NCI-H1930 (cell line): ENCODE results near the gene TFDP2.
"Not testable (repeated sequence)": the region's sequence is repeated elsewhere in the genome, so short reads cannot be mapped to it uniquely, and the experiment has no call there.

ENCODE experiments used
- DNase-seq, 2 experiments: peaks; one replicate each; lab custom pipeline; 2025; lab: John Stamatoyannopoulos, UW

The TFDP2 gene

GRCh38 chr3:142127941-142128658, 21.2 kb downstream of the TFDP2 start:
- no peak for DNase-seq

- DNase-seq = no peak
These were observed 25.1 kb downstream of the TFDP2 start for GRCh38 chr3:142124243-142124642.

- peak in 1 of 2 experiments; percentile 17 for DNase-seq
These were observed 28.6 kb downstream of the TFDP2 start for GRCh38 chr3:142120707-142121106.

GRCh38 chr3:142118911-142119310, 30.4 kb downstream of the TFDP2 start:
- no peak for DNase-seq

GRCh38 chr3:142117056-142117851, 32.1 kb downstream of the TFDP2 start:
- DNase-seq = no peak

GRCh38 chr3:142115867-142116668, 33.3 kb downstream of the TFDP2 start:
- DNase-seq = no peak

GRCh38 chr3:142112601-142113000, 36.7 kb downstream of the TFDP2 start:
- no peak for DNase-seq

- no peak for DNase-seq
These were observed 42.8 kb downstream of the TFDP2 start for GRCh38 chr3:142106548-142106947.

- no peak for DNase-seq
These were observed 43.4 kb downstream of the TFDP2 start for GRCh38 chr3:142105991-142106390.

GRCh38 chr3:142104763-142105162, 44.6 kb downstream of the TFDP2 start:
- no peak for DNase-seq

- no peak for DNase-seq
These were observed 50.4 kb downstream of the TFDP2 start for GRCh38 chr3:142098964-142099363.

GRCh38 chr3:142097099-142097843, 52.1 kb downstream of the TFDP2 start:
- DNase-seq = no peak

- DNase-seq = no peak
These were observed 53.5 kb downstream of the TFDP2 start for GRCh38 chr3:142095841-142096240.

- not testable (repeated sequence) for DNase-seq
These were observed 60.4 kb downstream of the TFDP2 start for GRCh38 chr3:142088925-142089324.

- no peak for DNase-seq
These were observed 60.8 kb downstream of the TFDP2 start for GRCh38 chr3:142088522-142088921.

GRCh38 chr3:142087676-142088075, 61.7 kb downstream of the TFDP2 start:
- DNase-seq = no peak

- DNase-seq = no peak
These were observed 62.7 kb downstream of the TFDP2 start for GRCh38 chr3:142086581-142087090.

- DNase-seq = no peak
These were observed 68.2 kb downstream of the TFDP2 start for GRCh38 chr3:142081178-142081577.

GRCh38 chr3:142077859-142078500, 71.4 kb downstream of the TFDP2 start:
- no peak for DNase-seq

GRCh38 chr3:142077155-142077858, 72.0 kb downstream of the TFDP2 start:
- DNase-seq = no peak
